Progenitor cell of endocrine pancreas (in vitro differentiated cells): Measurements from ENCODE around the gene PON2. TPM values are rescaled to one million over a fixed set of nuclear protein-coding genes. Genes with fewer than 3 reads are reported as not detected.

Experiments
- DNase-seq: peaks from one replicate; pipeline ENCODE4 v3.0.0; 2021; ENCODE audit warnings: low spot score; ENCODE audit not compliant: unreplicated experiment
- H3K27ac Mint-ChIP-seq: 2 replicates; pipeline ENCODE4 v1.8.0; 2021; ENCODE audit warnings: mild to moderate bottlenecking, moderate library complexity, mixed read lengths
- H3K27me3 Mint-ChIP-seq: 2 replicates; pipeline ENCODE4 v1.8.0; 2021; ENCODE audit warnings: mixed read lengths
- H3K36me3 Mint-ChIP-seq: 2 replicates; pipeline ENCODE4 v1.8.0; 2022; ENCODE audit warnings: mixed read lengths; ENCODE audit not compliant: insufficient read depth
- H3K4me1 Mint-ChIP-seq: 2 replicates; pipeline ENCODE4 v1.8.0; 2021; ENCODE audit warnings: low read depth, mixed read lengths
- H3K4me3 Mint-ChIP-seq: 2 replicates; pipeline ENCODE4 v1.8.0; 2021; ENCODE audit warnings: low read depth, mild to moderate bottlenecking, moderate library complexity, mixed read lengths
- H3K9me3 Mint-ChIP-seq: 2 replicates; pipeline ENCODE4 v1.8.0; 2021; ENCODE audit warnings: low read depth, mixed read lengths
- CTCF ChIP-seq: fragments of 200-600 bp; sonication (generic); IDR thresholded peaks from one replicate; pipeline ENCODE4 v1.5.0; 2021; ENCODE audit warnings: antibody characterized with exemption, mild to moderate bottlenecking; ENCODE audit not compliant: unreplicated experiment
- total RNA-seq: library from RNA; stranded (reverse); gene quantifications from 2 replicates; pipeline ENCODE4 v1.2.1, GENCODE V29; 2021

The PON2 gene
- total RNA-seq, 1 donor from 2014 or later = 145 TPM

- peaks cover 24% of the 10 kb centered on the region for H3K4me1 Mint-ChIP-seq
- H3K4me3 Mint-ChIP-seq = peak overlapping the region; percentile 1
- H3K27ac Mint-ChIP-seq = peak overlapping the region; percentile 76
- peak; percentile 36 for TF ChIP-seq CTCF
- no peaks in the 10 kb centered on the region for H3K9me3 Mint-ChIP-seq
- peaks cover 24% of the 10 kb centered on the region for H3K36me3 Mint-ChIP-seq
- no peaks in the 10 kb centered on the region for H3K27me3 Mint-ChIP-seq
- no peak for DNase-seq
These were observed 7.7 kb downstream of the PON2 start for GRCh38 chr7:95427166-95427565.

GRCh38 chr7:95425694-95426093 is 9.1 kb downstream of the PON2 start:
- H3K27ac Mint-ChIP-seq = no peak overlapping the region
- DNase-seq = no peak
- H3K36me3 Mint-ChIP-seq = peaks cover 25% of the 10 kb centered on the region
- no peaks in the 10 kb centered on the region for H3K27me3 Mint-ChIP-seq
- no peaks in the 10 kb centered on the region for H3K9me3 Mint-ChIP-seq
- peaks cover 37% of the 10 kb centered on the region for H3K4me1 Mint-ChIP-seq
- TF ChIP-seq CTCF = no peak
- no peak overlapping the region for H3K4me3 Mint-ChIP-seq

GRCh38 chr7:95424716-95425115 is 10.1 kb downstream of the PON2 start:
- no peak for DNase-seq
- no peaks in the 10 kb centered on the region for H3K27me3 Mint-ChIP-seq
- H3K4me1 Mint-ChIP-seq = peaks cover 44% of the 10 kb centered on the region
- no peaks in the 10 kb centered on the region for H3K9me3 Mint-ChIP-seq
- no peak overlapping the region for H3K27ac Mint-ChIP-seq
- H3K4me3 Mint-ChIP-seq = no peak overlapping the region
- H3K36me3 Mint-ChIP-seq = peaks cover 25% of the 10 kb centered on the region
- no peak for TF ChIP-seq CTCF

GRCh38 chr7:95421847-95422444 is 12.9 kb downstream of the PON2 start:
- no peaks in the 10 kb centered on the region for H3K27me3 Mint-ChIP-seq
- H3K4me3 Mint-ChIP-seq = peak overlapping the region; percentile 47

GRCh38 chr7:95421000-95421846 is 13.6 kb downstream of the PON2 start:
- Mint-ChIP-seq H3K27me3 (no peaks in the 10 kb centered on the region), H3K9me3 (no peaks in the 10 kb centered on the region), H3K36me3 (peaks cover 19% of the 10 kb centered on the region), H3K4me3 (peak overlapping the region; percentile 47), H3K4me1 (peaks cover 37% of the 10 kb centered on the region), H3K27ac (peak overlapping the region; percentile 90)
- no peak for DNase-seq
- TF ChIP-seq CTCF = no peak

More at GRCh38 chr7:95421847-95422444, 12.9 kb downstream of the PON2 start:
- H3K9me3 Mint-ChIP-seq = no peaks in the 10 kb centered on the region
- no peak for TF ChIP-seq CTCF
- DNase-seq = no peak
- peaks cover 37% of the 10 kb centered on the region for H3K4me1 Mint-ChIP-seq
- H3K27ac Mint-ChIP-seq = peak overlapping the region; percentile 90
- peaks cover 20% of the 10 kb centered on the region for H3K36me3 Mint-ChIP-seq
